ENCODE data around the gene DNAH14. TPM values are rescaled to one million over a fixed set of nuclear protein-coding genes. Genes with fewer than 3 reads are reported as not detected.

Gene DNAH14
- total and polyA plus RNA-seq, 2 donors (not counting 1 experiment from before 2014, with no cell fraction given): not detected

DNA sequence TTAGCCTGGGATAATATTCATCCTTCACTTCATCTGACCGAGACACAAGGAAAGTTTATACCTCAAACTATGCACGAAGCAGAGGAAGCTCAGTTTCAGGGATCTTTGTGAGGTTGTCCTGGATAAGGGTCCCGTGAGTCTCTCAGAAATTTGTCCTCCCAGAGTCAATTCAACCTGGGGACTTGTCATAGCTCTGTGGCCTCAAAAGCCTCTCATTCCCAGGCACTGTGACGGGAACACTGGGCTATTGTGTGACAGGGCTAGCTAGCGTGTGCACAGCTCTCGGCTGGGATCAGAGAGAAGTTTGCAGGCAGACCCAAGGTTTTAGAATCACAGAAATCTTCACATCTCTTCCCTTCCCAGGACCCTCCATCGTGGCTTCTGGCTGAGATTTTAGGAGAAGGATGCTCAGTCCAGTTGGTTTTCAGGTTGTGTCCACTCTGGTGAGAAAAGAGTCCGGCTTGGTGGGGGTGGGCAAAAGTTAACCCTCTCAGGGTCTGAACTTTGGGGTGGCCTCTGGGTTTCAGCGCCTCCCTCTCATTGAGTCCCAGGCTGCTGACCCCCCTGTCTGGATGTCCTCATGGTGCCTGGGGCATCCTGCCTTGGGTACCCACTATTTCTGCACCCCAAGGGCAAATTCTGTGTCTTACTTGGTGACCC, 518.8 kb downstream of the DNAH14 start:
- Histone ChIP-seq H4K20me1 (ENCODE audit: control insufficient read depth, insufficient read depth, low read length, poor library complexity, severe bottlenecking) (no peaks in the 10 kb centered on the region), H3K27me3 (replicated peaks in 1 of 4; ENCODE audit: control extremely low read depth in 1 of 4, control insufficient read depth in 3 of 4, insufficient read depth in 4 of 4, low read length in 3 of 4) (peaks cover 0 to 3% (median 0%) of the 10 kb centered on the region in 4 experiments), H3K79me2 (ENCODE audit: control insufficient read depth, insufficient read depth, low read length) (no peaks in the 10 kb centered on the region), H3K27ac (ENCODE audit: low read length in 2 of 2) (no peak overlapping the region), H3K9ac (ENCODE audit: low read length) (no peak overlapping the region), H3K4me3 (ENCODE audit: control extremely low read depth in 1 of 5, extremely low read depth in 1 of 5, insufficient read depth in 1 of 5, low read depth in 2 of 5, low read length in 4 of 5) (no peak overlapping the region), H3K4me2 (replicated peaks; ENCODE audit: low read depth, low read length, poor library complexity, severe bottlenecking) (no peak overlapping the region), H3K36me3 (replicated peaks in 1 of 2; ENCODE audit: control extremely low read depth in 1 of 2, control insufficient read depth in 1 of 2, extremely low read depth in 1 of 2, insufficient read depth in 2 of 2, low read length in 1 of 2) (no peaks in the 10 kb centered on the region), H3K4me1 (ENCODE audit: control insufficient read depth in 2 of 2, insufficient read depth in 2 of 2, low read length in 2 of 2) (peaks cover 23 to 34% of the 10 kb centered on the region in 2 donors), H3K9me3 (ENCODE audit: control extremely low read depth in 1 of 3, control insufficient read depth in 2 of 3, insufficient read depth in 1 of 3, low read length in 2 of 3) (peaks cover 0 to 5% (median 0%) of the 10 kb centered on the region in 3 donors), H2AFZ (ENCODE audit: insufficient read depth, low read depth, low read length, poor library complexity, severe bottlenecking) (no peak overlapping the region)
- TF ChIP-seq CTCF (IDR thresholded peaks at IDR 0.05): no peak
- TF ChIP-seq EZH2 (IDR thresholded peaks at IDR 0.05; ENCODE audit: borderline replicate concordance, insufficient read depth, low read depth, low read length, poor library complexity, severe bottlenecking): no peak
- Mint-ChIP-seq H3K27me3 (no peaks in the 10 kb centered on the region), H3K9me3 (ENCODE audit: insufficient read depth) (no peaks in the 10 kb centered on the region), H3K27ac (no peak overlapping the region), H3K4me3 (no peak overlapping the region), H3K4me1 (peaks cover 29% of the 10 kb centered on the region)
- intact Hi-C loops (cut with micrococcal nuclease): no loop called here
- POLR2A ChIA-PET: no interaction called here
- ATAC-seq (ENCODE audit: low read depth) (no peak), DNase-seq (no peak)
- 94% methylated on average over 7 of the region's 9 CpGs for WGBS (ENCODE audit: insufficient coverage)
- CTCF ChIA-PET: interaction anchor here (1.0 kb wide), 1 partner anchor 19 kb away, joined by 3 read pairs; no protein-coding TSS in a partner anchor

Data from B cell (primary cell).